ENCODE results near the gene CELF2.

DNA sequence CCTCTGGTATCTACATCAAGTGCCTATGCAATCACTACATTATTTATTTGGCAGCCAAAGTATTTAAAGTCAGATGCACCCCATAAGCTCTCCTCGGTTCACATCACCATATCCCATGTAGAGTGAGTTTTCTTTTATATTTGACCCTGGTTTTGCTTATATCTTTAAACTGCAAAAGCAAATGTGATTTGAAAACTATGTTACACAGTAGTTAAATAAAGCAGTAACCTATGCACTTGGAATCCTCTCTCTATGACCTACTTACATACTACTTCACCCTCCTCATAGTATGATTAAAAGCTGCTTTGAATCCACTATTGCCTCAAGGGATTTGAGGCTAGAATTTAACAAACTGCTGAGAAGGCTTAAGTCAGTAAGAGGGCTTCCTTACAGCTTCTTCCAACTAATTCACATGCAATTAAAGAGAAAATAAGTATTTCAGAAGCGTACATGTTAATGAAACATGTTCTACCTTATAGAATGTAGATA lies 2.2 kb upstream of the CELF2 start:
- TF ChIP-seq ZBED1 (IDR thresholded peaks at IDR 0.05) (no peak), POLR2A (conservative IDR thresholded peaks at IDR 0.05) (no peak), ZEB2 (IDR thresholded peaks at IDR 0.05) (no peak)

All from K562 (cell line).